Measurements from ENCODE around the gene OPHN1. TPM values are rescaled to one million over a fixed set of nuclear protein-coding genes. Genes with fewer than 3 reads are reported as not detected.

OPHN1 gene
- total and polyA plus RNA-seq, 2 of the 13 experiments (the other 11 are each of a cell fraction or from before 2014, with no cell fraction given): 1.6 to 1.7 TPM

DNA sequence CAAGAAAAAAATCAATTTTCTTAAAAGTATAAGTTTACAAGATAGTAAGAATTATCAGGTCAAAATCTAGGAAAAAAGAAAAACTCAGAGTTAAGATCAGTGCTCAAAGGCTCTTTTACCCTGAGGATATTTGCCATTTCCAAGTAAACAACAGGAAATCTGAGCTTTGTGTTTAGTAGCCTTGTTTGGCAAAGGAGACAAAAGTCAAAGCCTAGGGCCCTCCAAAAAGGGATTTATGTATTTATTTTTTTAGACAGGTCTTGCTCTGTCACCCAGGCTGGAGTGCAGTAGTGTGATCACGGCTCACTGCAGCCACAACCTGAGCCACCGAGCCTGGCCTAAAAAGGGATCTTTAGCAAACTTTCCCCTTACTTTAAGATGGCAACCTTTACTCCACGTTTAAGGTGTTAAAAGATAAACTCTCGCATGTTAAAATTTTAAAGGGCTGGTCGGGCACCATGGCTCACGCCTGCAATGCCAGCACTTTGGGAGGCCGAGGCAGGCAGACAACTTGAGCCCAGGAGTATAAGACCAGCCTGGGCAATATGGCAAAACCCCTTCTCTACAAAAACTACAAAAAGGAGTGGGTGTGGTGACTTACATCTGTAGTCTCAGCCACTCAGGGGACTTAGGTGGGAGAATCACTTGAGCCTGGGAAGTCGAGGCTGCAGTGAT, 21.3 kb upstream of the OPHN1 start (continued):
- TF ChIP-seq, protein P1, sequence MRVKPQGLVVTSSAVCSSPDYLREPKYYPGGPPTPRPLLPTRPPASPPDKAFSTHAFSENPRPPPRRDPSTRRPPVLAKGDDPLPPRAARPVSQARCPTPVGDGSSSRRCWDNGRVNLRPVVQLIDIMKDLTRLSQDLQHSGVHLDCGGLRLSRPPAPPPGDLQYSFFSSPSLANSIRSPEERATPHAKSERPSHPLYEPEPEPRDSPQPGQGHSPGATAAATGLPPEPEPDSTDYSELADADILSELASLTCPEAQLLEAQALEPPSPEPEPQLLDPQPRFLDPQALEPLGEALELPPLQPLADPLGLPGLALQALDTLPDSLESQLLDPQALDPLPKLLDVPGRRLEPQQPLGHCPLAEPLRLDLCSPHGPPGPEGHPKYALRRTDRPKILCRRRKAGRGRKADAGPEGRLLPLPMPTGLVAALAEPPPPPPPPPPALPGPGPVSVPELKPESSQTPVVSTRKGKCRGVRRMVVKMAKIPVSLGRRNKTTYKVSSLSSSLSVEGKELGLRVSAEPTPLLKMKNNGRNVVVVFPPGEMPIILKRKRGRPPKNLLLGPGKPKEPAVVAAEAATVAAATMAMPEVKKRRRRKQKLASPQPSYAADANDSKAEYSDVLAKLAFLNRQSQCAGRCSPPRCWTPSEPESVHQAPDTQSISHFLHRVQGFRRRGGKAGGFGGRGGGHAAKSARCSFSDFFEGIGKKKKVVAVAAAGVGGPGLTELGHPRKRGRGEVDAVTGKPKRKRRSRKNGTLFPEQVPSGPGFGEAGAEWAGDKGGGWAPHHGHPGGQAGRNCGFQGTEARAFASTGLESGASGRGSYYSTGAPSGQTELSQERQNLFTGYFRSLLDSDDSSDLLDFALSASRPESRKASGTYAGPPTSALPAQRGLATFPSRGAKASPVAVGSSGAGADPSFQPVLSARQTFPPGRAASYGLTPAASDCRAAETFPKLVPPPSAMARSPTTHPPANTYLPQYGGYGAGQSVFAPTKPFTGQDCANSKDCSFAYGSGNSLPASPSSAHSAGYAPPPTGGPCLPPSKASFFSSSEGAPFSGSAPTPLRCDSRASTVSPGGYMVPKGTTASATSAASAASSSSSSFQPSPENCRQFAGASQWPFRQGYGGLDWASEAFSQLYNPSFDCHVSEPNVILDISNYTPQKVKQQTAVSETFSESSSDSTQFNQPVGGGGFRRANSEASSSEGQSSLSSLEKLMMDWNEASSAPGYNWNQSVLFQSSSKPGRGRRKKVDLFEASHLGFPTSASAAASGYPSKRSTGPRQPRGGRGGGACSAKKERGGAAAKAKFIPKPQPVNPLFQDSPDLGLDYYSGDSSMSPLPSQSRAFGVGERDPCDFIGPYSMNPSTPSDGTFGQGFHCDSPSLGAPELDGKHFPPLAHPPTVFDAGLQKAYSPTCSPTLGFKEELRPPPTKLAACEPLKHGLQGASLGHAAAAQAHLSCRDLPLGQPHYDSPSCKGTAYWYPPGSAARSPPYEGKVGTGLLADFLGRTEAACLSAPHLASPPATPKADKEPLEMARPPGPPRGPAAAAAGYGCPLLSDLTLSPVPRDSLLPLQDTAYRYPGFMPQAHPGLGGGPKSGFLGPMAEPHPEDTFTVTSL (CRISPR knock-in tag; IDR thresholded peaks at IDR 0.05; ENCODE audit: borderline replicate concordance): 0 out of 2 replicates have a peak, but pooled peaks have one; percentile 23
- TF ChIP-seq KAT8 (CRISPR knock-in tag; IDR thresholded peaks at IDR 0.05) (no peak), NFATC3 (CRISPR knock-in tag; IDR thresholded peaks at IDR 0.05) (no peak), PITX1 (CRISPR knock-in tag; IDR thresholded peaks at IDR 0.05) (0 out of 2 replicates have a peak, but pooled peaks have one; percentile 36), FOXA3 (CRISPR knock-in tag; IDR thresholded peaks at IDR 0.05) (0 out of 2 replicates have a peak, but pooled peaks have one; percentile 22), SOX6 (IDR thresholded peaks at IDR 0.05) (no peak), SOX6 (CRISPR knock-in tag; IDR thresholded peaks at IDR 0.05) (peak; percentile 48), SOX13 (IDR thresholded peaks at IDR 0.05) (no peak), SOX13 (CRISPR knock-in tag; conservative IDR thresholded peaks at IDR 0.05 in 1 of 2, IDR thresholded peaks at IDR 0.05 in 1 of 2) (peak in 1 of 2 experiments; percentile 41; a peak in 1 of 4 replicates), SIX1 (CRISPR knock-in tag; IDR thresholded peaks at IDR 0.05; ENCODE audit: borderline replicate concordance) (0 out of 2 replicates have a peak, but pooled peaks have one; percentile 12), GATAD2A (CRISPR knock-in tag; IDR thresholded peaks at IDR 0.05) (0 out of 2 replicates have a peak, but pooled peaks have one; percentile 13)
- TF ChIP-seq, protein P2, sequence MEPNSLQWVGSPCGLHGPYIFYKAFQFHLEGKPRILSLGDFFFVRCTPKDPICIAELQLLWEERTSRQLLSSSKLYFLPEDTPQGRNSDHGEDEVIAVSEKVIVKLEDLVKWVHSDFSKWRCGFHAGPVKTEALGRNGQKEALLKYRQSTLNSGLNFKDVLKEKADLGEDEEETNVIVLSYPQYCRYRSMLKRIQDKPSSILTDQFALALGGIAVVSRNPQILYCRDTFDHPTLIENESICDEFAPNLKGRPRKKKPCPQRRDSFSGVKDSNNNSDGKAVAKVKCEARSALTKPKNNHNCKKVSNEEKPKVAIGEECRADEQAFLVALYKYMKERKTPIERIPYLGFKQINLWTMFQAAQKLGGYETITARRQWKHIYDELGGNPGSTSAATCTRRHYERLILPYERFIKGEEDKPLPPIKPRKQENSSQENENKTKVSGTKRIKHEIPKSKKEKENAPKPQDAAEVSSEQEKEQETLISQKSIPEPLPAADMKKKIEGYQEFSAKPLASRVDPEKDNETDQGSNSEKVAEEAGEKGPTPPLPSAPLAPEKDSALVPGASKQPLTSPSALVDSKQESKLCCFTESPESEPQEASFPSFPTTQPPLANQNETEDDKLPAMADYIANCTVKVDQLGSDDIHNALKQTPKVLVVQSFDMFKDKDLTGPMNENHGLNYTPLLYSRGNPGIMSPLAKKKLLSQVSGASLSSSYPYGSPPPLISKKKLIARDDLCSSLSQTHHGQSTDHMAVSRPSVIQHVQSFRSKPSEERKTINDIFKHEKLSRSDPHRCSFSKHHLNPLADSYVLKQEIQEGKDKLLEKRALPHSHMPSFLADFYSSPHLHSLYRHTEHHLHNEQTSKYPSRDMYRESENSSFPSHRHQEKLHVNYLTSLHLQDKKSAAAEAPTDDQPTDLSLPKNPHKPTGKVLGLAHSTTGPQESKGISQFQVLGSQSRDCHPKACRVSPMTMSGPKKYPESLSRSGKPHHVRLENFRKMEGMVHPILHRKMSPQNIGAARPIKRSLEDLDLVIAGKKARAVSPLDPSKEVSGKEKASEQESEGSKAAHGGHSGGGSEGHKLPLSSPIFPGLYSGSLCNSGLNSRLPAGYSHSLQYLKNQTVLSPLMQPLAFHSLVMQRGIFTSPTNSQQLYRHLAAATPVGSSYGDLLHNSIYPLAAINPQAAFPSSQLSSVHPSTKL (CRISPR knock-in tag; IDR thresholded peaks at IDR 0.05): 0 out of 2 replicates have a peak, but pooled peaks have one; percentile 10
- TF ChIP-seq, protein P3, sequence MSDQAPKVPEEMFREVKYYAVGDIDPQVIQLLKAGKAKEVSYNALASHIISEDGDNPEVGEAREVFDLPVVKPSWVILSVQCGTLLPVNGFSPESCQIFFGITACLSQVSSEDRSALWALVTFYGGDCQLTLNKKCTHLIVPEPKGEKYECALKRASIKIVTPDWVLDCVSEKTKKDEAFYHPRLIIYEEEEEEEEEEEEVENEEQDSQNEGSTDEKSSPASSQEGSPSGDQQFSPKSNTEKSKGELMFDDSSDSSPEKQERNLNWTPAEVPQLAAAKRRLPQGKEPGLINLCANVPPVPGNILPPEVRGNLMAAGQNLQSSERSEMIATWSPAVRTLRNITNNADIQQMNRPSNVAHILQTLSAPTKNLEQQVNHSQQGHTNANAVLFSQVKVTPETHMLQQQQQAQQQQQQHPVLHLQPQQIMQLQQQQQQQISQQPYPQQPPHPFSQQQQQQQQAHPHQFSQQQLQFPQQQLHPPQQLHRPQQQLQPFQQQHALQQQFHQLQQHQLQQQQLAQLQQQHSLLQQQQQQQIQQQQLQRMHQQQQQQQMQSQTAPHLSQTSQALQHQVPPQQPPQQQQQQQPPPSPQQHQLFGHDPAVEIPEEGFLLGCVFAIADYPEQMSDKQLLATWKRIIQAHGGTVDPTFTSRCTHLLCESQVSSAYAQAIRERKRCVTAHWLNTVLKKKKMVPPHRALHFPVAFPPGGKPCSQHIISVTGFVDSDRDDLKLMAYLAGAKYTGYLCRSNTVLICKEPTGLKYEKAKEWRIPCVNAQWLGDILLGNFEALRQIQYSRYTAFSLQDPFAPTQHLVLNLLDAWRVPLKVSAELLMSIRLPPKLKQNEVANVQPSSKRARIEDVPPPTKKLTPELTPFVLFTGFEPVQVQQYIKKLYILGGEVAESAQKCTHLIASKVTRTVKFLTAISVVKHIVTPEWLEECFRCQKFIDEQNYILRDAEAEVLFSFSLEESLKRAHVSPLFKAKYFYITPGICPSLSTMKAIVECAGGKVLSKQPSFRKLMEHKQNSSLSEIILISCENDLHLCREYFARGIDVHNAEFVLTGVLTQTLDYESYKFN (CRISPR knock-in tag; conservative IDR thresholded peaks at IDR 0.05): peak; percentile 49

Measured in HepG2 (cell line).